ES-I3 (cell line): ENCODE results near the gene HHLA2.

Experiments used
- H3K36me3 ChIP-seq: 2 replicates; pipeline ENCODE4 v1.6.1; 2013; ENCODE audit warnings: mild to moderate bottlenecking, low read length, control low read depth, moderate library complexity; ENCODE audit not compliant: insufficient read depth
- H3K4me1 ChIP-seq: 2 replicates; pipeline ENCODE4 v1.6.1; 2013; ENCODE audit warnings: mild to moderate bottlenecking, control low read depth, low read length; ENCODE audit not compliant: insufficient read depth
- H3K9ac ChIP-seq: 2 replicates; pipeline ENCODE4 v1.6.1; 2013; ENCODE audit warnings: low read depth, mild to moderate bottlenecking, low read length, moderate library complexity
- H3K9me3 ChIP-seq: 2 replicates; pipeline ENCODE4 v1.6.1; 2013; ENCODE audit warnings: mild to moderate bottlenecking, low read length, moderate library complexity; ENCODE audit not compliant: control insufficient read depth, insufficient read depth

Gene HHLA2

GRCh38 chr3:108315767-108316301 lies 19.5 kb downstream of the HHLA2 start:
- H3K36me3 ChIP-seq, result no peaks in the 10 kb centered on the region
- no peaks in the 10 kb centered on the region for H3K9me3 ChIP-seq
- no peak overlapping the region for H3K9ac ChIP-seq
- H3K4me1 ChIP-seq, result peaks cover 4% of the 10 kb centered on the region; the same call in 1 of the 2 replicates

DNA sequence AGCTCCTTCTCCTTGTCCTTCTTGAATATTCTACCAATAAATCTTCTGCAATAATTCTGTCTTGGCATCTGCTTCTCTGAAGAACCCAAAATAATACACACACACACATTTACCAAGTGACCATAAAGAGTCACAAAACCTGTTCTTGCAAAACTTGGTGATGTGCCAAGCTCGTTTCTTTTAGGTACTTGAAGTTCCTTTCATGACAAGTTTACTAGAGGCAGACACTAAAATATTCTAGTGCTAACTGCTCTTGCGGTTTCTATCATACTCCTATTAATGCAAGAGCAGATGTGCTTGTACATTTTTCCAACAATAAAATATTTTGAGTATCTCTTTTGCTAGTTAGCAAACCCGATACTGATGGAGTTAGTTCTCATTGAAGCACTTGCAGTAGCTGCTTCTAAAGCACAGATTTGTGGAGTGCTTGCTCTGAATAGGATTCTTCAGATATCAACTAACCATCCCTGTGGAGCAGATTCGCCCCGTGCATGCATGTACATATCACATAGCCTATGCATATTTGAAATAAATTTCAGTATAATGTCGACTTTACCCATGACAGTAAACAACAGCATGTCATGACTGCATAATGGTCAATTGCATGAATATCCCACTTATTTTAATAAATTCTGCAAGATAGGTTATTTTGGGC lies 23.2 kb downstream of the HHLA2 start:
- no peaks in the 10 kb centered on the region for H3K9me3 ChIP-seq
- H3K36me3 ChIP-seq, result no peaks in the 10 kb centered on the region
- H3K4me1 ChIP-seq, result peaks cover 8% of the 10 kb centered on the region; the same call in 1 of the 2 replicates
- H3K9ac ChIP-seq, result no peak overlapping the region

- H3K9me3 ChIP-seq, result no peaks in the 10 kb centered on the region
- H3K4me1 ChIP-seq, result peaks cover 8% of the 10 kb centered on the region; the same call in 1 of the 2 replicates
- H3K36me3 ChIP-seq, result no peaks in the 10 kb centered on the region
- H3K9ac ChIP-seq, result no peak overlapping the region
Measured at GRCh38 chr3:108320746-108321350, 24.5 kb downstream of the HHLA2 start.

GRCh38 chr3:108322352-108322751 lies 26.0 kb downstream of the HHLA2 start:
- Histone ChIP-seq H3K4me1 (peaks cover 8% of the 10 kb centered on the region; the same call in 1 of the 2 replicates), H3K9me3 (no peaks in the 10 kb centered on the region), H3K36me3 (no peaks in the 10 kb centered on the region), H3K9ac (no peak overlapping the region)

- H3K9me3 ChIP-seq, result no peaks in the 10 kb centered on the region
- H3K4me1 ChIP-seq, result peaks cover 8% of the 10 kb centered on the region; the same call in 1 of the 2 replicates
- H3K9ac ChIP-seq, result no peak overlapping the region
- no peaks in the 10 kb centered on the region for H3K36me3 ChIP-seq
Measured at GRCh38 chr3:108324177-108324576, 27.8 kb downstream of the HHLA2 start.

DNA sequence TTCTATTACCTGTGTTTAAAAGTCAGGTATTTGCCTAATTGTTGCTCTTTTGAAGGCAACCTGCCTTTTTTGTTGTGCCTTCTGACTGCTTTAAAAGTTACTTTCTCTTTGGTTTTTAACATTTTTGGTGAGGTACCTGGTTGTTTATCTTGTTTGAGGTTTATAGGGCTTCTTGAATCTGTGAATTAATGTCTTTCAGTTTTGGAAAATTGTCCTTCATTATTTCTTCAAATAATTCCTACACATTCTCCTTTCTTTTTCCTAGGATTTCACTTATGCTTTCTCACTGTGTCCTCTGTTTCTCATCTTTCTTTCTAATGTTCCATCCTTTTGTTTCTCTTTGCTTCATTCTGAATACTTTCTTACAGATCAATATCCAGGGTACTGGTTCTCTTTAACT lies 30.8 kb downstream of the HHLA2 start:
- Histone ChIP-seq H3K4me1 (no peaks in the 10 kb centered on the region), H3K9me3 (no peaks in the 10 kb centered on the region), H3K36me3 (no peaks in the 10 kb centered on the region), H3K9ac (no peak overlapping the region)

- no peaks in the 10 kb centered on the region for H3K36me3 ChIP-seq
- H3K4me1 ChIP-seq, result no peaks in the 10 kb centered on the region
- no peaks in the 10 kb centered on the region for H3K9me3 ChIP-seq
- no peak overlapping the region for H3K9ac ChIP-seq
Measured at GRCh38 chr3:108328821-108329486, 32.6 kb downstream of the HHLA2 start.

GRCh38 chr3:108329508-108329907 lies 33.2 kb downstream of the HHLA2 start:
- no peaks in the 10 kb centered on the region for H3K9me3 ChIP-seq
- no peaks in the 10 kb centered on the region for H3K36me3 ChIP-seq
- H3K4me1 ChIP-seq, result no peaks in the 10 kb centered on the region
- no peak overlapping the region for H3K9ac ChIP-seq

GRCh38 chr3:108329947-108330346 lies 33.6 kb downstream of the HHLA2 start:
- no peak overlapping the region for H3K9ac ChIP-seq
- no peaks in the 10 kb centered on the region for H3K9me3 ChIP-seq
- no peaks in the 10 kb centered on the region for H3K4me1 ChIP-seq
- no peaks in the 10 kb centered on the region for H3K36me3 ChIP-seq

DNA sequence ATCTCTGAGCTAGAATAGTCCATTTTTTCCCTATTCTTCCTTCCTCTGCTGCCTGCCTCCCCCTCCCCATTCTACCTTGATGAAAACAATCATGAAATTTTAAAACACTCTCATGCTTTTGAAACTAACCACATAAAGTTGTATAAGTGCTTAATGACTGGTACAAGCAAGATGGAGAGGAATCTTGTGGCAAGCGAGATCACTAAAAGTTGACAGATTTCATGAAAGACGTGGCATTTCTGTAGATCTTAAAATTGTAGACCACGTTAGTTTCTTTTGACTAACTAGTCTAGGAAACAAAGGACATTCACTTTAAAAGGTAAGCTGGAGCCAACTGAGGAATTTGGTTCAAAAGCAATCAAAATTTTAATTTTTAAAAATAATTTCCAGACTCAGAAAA lies 35.4 kb downstream of the HHLA2 start:
- H3K9ac ChIP-seq, result no peak overlapping the region
- H3K9me3 ChIP-seq, result no peaks in the 10 kb centered on the region
- no peaks in the 10 kb centered on the region for H3K4me1 ChIP-seq
- no peaks in the 10 kb centered on the region for H3K36me3 ChIP-seq

- Histone ChIP-seq H3K9me3 (no peaks in the 10 kb centered on the region), H3K4me1 (no peaks in the 10 kb centered on the region), H3K36me3 (no peaks in the 10 kb centered on the region), H3K9ac (no peak overlapping the region)
Measured at GRCh38 chr3:108333961-108334360, 37.6 kb downstream of the HHLA2 start.

DNA sequence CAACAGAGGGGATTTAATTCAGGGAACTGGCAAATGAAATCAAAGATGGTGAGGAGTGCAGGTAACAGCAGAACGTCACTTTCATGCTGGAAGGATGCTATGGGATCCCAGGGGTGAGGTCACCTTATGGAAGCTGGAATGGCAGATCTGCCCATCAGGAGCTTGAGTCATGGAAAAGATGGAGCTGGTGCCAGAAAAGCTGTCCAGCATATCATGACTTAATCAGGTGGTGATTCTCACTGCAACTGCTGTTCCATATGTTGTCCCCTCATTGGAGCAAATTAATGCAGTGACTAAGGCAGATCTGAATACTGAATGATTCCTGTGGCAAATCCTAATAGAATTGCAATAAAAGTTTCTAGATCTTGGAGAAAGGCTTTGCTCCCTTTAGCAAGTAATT lies 38.4 kb downstream of the HHLA2 start:
- Histone ChIP-seq H3K36me3 (no peaks in the 10 kb centered on the region), H3K9me3 (no peaks in the 10 kb centered on the region), H3K4me1 (no peaks in the 10 kb centered on the region), H3K9ac (no peak overlapping the region)

DNA sequence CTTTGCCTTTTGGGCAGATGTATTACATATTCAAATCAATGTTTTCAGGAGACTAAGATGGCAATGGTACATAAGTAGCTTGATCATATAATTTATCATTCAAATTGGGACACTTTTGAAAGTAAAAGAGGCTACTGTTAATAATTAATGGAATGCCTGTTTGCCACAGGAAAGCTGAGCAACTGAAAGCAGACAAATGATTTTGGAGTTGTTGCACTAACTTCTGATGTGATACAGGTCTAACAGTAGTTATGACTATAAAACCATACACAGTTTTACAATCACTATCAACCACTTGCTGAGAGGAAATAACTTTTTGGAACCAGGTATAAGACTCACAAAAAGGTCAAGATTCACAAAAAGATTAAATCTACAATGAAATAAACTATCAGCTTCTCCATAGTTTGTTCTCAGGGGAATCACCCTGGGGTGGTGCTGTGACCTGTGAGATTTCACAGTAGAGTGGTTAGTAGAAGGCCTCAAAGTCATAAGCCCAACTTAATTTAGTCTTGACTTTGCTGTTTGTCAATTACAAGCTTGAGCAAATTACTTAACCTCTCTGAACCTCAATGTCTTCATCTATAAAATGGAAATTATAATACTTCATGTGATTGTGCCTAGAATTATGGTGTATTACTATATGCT lies 42.7 kb downstream of the HHLA2 start:
- H3K4me1 ChIP-seq, result no peaks in the 10 kb centered on the region
- H3K36me3 ChIP-seq, result no peaks in the 10 kb centered on the region
- H3K9ac ChIP-seq, result no peak overlapping the region
- no peaks in the 10 kb centered on the region for H3K9me3 ChIP-seq

GRCh38 chr3:108341911-108342310 lies 45.6 kb downstream of the HHLA2 start:
- no peak overlapping the region for H3K9ac ChIP-seq
- H3K36me3 ChIP-seq, result no peaks in the 10 kb centered on the region
- H3K9me3 ChIP-seq, result no peaks in the 10 kb centered on the region
- H3K4me1 ChIP-seq, result no peaks in the 10 kb centered on the region
